ENCODE results near the gene FAM210A. TPM values are rescaled to one million over a fixed set of nuclear protein-coding genes. Genes with fewer than 3 reads are reported as not detected.

Gene FAM210A
- total and polyA plus RNA-seq, 9 of the 15 experiments (the other 6 are each of a cell fraction or from before 2014, with no cell fraction given): 8.3 to 41.7 (median 19.1) TPM

DNA sequence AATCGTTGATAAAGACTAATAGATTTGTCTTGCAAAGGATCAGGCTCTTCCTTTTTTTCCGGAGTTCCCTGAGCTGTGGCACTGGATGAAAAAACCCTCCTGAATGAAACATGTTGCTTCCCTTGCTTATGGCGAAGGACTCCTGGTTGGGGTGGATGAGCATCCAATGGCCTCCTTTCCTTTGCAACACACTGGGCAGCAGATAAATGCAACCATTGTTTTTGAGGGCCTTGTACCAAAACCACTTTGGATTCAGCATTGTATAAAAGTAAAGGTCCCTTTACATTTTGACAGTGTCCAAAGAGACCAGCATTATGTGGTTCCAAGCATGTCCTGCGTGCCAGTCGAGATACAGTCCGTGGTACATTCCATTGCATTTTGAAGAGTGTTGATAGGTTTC is 44.7 kb downstream of the FAM210A start:
- no TSS peak for BruUV-seq (replicated peaks)
- no peaks in the 10 kb centered on the region for H3K27me3 ChIP-seq (ENCODE audit: control insufficient read depth in 2 of 2, insufficient read depth in 2 of 2, low read length in 2 of 2)
- no peak overlapping the region for H2AFZ ChIP-seq (ENCODE audit: low read depth, low read length)
- H3K4me3 ChIP-seq: no peak overlapping the region
- peaks cover 16% of the 10 kb centered on the region; the same call in 2 of the 3 replicates for H3K36me3 ChIP-seq (ENCODE audit: control insufficient read depth, insufficient read depth, low read length)
- H3K4me2 ChIP-seq (ENCODE audit: insufficient read depth, low read length): no peak overlapping the region
- TF ChIP-seq PPARD (CRISPR knock-in tag; IDR thresholded peaks at IDR 0.05): no peak
- no peak for TF ChIP-seq BRCA1 (IDR thresholded peaks at IDR 0.05)
- no peak for TF ChIP-seq BRCA1 (CRISPR knock-in tag; IDR thresholded peaks at IDR 0.05)
- no peak for TF ChIP-seq CEBPB (tag; IDR thresholded peaks at IDR 0.05)
- no peak for TF ChIP-seq ZC3H8 (IDR thresholded peaks at IDR 0.05)
- TF ChIP-seq, protein P1, sequence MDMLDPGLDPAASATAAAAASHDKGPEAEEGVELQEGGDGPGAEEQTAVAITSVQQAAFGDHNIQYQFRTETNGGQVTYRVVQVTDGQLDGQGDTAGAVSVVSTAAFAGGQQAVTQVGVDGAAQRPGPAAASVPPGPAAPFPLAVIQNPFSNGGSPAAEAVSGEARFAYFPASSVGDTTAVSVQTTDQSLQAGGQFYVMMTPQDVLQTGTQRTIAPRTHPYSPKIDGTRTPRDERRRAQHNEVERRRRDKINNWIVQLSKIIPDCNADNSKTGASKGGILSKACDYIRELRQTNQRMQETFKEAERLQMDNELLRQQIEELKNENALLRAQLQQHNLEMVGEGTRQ (CRISPR knock-in tag; IDR thresholded peaks at IDR 0.05): no peak
- no peak for TF ChIP-seq TRIM28 (IDR thresholded peaks at IDR 0.05)
- no peak for TF ChIP-seq SRSF3 (IDR thresholded peaks at IDR 0.05; ENCODE audit: insufficient read depth, low read length)
- TF ChIP-seq ZBTB8A (IDR thresholded peaks at IDR 0.05; ENCODE audit: partially characterized antibody): no peak
- no peak for FAIRE-seq
- in situ Hi-C loops (cut with MboI): no loop called here
- DNase-seq (ENCODE audit: extremely low read depth in 1 of 4, low spot score in 3 of 4): no peak
- no peaks in the 10 kb centered on the region for H3K4me1 ChIP-seq (replicated peaks in 1 of 2; ENCODE audit: control insufficient read depth in 2 of 2, insufficient read depth in 2 of 2, low read length in 2 of 2)
- no peak overlapping the region for H3K27ac ChIP-seq (ENCODE audit: extremely low read depth, low read depth, low read length)
- no peaks in the 10 kb centered on the region for H3K9me1 ChIP-seq (ENCODE audit: control insufficient read depth, insufficient read depth, low read length)
- peaks cover 80% of the 10 kb centered on the region for H3K79me2 ChIP-seq (ENCODE audit: control insufficient read depth, insufficient read depth, low read length)
- POLR2A ChIA-PET: interaction anchor here (0.6 to 0.7 kb wide), 2 partner anchors 13 to 915 kb away, joined by 3 read pairs; no protein-coding TSS in a partner anchor
- CTCF ChIA-PET (ENCODE audit: low intra/inter-chr PET ratio): no interaction called here
- WGBS (ENCODE audit: insufficient coverage, low coverage, missing lambda C conversion rate): 93% methylated on average over 6 of the region's 6 CpGs
- no peak for ATAC-seq
- no peaks in the 10 kb centered on the region for H3K9me3 ChIP-seq (replicated peaks; ENCODE audit: control insufficient read depth, insufficient read depth, low read depth, low read length)
- H4K20me1 ChIP-seq (replicated peaks; ENCODE audit: control insufficient read depth, insufficient read depth, low read length): peaks cover 3% of the 10 kb centered on the region; the same call in 1 of the 2 replicates
- H3K9ac ChIP-seq (ENCODE audit: insufficient read depth in 1 of 2, low read depth in 2 of 2, low read length in 2 of 2): no peak overlapping the region
- intact Hi-C loops (cut with micrococcal nuclease): no loop called here

Measured in K562 (cell line).